ENCODE measurements around the gene ADISSP. TPM values are rescaled to one million over a fixed set of nuclear protein-coding genes. Genes with fewer than 3 reads are reported as not detected.

The ADISSP gene
- total RNA-seq, 1 experiment from 2014 or later: 95.8 TPM

GRCh38 chr20:3705491-3705969 lies 62.0 kb downstream of the ADISSP start:
- no peak for DNase-seq (ENCODE audit: low spot score)
- in situ Hi-C loops (cut with HindIII; ENCODE audit: low sequenced_read_pairs): no loop called here

DNA sequence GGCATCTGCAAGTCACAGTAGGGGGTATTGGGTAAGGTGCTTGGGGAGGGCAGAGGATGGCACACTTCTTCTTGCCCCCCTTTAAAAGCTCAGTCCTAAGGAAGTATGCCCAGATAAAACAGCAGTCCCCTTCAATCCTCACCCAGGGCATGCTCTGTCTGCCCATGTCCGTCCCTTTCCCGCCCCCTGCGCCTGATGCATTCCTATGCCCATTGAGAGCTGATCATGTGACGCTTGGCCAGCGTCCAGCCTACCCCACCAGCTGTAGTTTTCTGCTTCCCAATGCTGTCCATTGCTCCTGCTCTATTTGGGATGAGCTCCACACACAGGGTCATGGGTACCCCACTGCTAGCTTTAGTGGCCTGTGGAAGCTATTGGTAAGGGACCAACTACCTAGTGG lies 63.5 kb downstream of the ADISSP start:
- in situ Hi-C loops (cut with HindIII; ENCODE audit: low sequenced_read_pairs): no loop called here
- no peak for DNase-seq (ENCODE audit: low spot score)

Other genes with a start within 250 kb of the ADISSP start
- gene GFRA4, start 104.4 kb downstream of the ADISSP start, total RNA-seq (2014; rRNA removed; shearing (Covaris generic)): not detected in 2 replicates
- 1.4 TPM in 1 of 2 replicates, not detected in the other for gene ADAM33, start 85.7 kb downstream of the ADISSP start, total RNA-seq (2014; rRNA removed; shearing (Covaris generic))
- gene SIGLEC1, start 55.2 kb downstream of the ADISSP start, total RNA-seq (2014; rRNA removed; shearing (Covaris generic)): not detected in 2 replicates
- not detected in 2 replicates for gene HSPA12B, start 35.1 kb downstream of the ADISSP start, total RNA-seq (2014; rRNA removed; shearing (Covaris generic))
- gene SPEF1, start 13.7 kb upstream of the ADISSP start, total RNA-seq (2014; rRNA removed; shearing (Covaris generic)): 2.4 and 3.0 TPM in 2 replicates
- gene CENPB, start 19.0 kb upstream of the ADISSP start, total RNA-seq (2014; rRNA removed; shearing (Covaris generic)): 42.5 and 46.8 TPM in 2 replicates
- gene CDC25B, start 28.6 kb upstream of the ADISSP start, total RNA-seq (2014; rRNA removed; shearing (Covaris generic)): 7.2 and 14.9 TPM in 2 replicates
- gene AP5S1, start 52.8 kb upstream of the ADISSP start, total RNA-seq (2014; rRNA removed; shearing (Covaris generic)): 9.8 and 17.8 TPM in 2 replicates
- gene MAVS, start 79.1 kb upstream of the ADISSP start, total RNA-seq (2014; rRNA removed; shearing (Covaris generic)): 14.1 and 16.3 TPM in 2 replicates
- 58.6 and 65.2 TPM in 2 replicates for gene PANK2, start 121.6 kb upstream of the ADISSP start, total RNA-seq (2014; rRNA removed; shearing (Covaris generic))
- gene RNF24, start 247.8 kb upstream of the ADISSP start, total RNA-seq (2014; rRNA removed; shearing (Covaris generic)): 1.3 and 2.0 TPM in 2 replicates

All from G401 (cell line).